ENCODE data around the gene SMIM12.

SMIM12 gene

DNA sequence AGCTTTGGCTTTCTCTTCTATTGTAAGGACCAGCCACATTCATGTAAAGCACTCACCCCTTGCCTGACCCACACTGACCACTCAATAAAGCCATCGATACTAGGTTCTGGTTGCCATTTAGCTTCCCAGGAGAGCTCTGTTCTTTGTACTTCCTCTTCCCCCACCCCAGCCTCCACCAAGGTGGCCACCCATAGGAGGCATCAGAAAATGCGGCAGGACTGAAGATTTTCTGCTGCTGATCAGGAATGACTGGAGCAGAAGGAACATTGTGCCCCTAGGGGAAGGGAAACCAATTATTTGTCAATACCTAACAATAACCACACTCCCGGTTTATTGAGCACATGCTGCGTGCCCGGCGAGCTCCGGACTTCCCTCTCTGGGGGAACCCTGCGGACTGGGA is 5.2 kb upstream of the SMIM12 start:
- TF ChIP-seq, protein P1, sequence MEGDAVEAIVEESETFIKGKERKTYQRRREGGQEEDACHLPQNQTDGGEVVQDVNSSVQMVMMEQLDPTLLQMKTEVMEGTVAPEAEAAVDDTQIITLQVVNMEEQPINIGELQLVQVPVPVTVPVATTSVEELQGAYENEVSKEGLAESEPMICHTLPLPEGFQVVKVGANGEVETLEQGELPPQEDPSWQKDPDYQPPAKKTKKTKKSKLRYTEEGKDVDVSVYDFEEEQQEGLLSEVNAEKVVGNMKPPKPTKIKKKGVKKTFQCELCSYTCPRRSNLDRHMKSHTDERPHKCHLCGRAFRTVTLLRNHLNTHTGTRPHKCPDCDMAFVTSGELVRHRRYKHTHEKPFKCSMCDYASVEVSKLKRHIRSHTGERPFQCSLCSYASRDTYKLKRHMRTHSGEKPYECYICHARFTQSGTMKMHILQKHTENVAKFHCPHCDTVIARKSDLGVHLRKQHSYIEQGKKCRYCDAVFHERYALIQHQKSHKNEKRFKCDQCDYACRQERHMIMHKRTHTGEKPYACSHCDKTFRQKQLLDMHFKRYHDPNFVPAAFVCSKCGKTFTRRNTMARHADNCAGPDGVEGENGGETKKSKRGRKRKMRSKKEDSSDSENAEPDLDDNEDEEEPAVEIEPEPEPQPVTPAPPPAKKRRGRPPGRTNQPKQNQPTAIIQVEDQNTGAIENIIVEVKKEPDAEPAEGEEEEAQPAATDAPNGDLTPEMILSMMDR (IDR thresholded peaks at IDR 0.05; ENCODE audit: low read depth, low read length) = no peak
- in situ Hi-C loops (cut with HindIII; ENCODE audit: low sequenced_read_pairs) = no loop called here
- DNase-seq (ENCODE audit: low read depth, low spot score) = no peak
- H3K4me3 ChIP-seq (ENCODE audit: low read depth, low read length) = no peak overlapping the region

DNA sequence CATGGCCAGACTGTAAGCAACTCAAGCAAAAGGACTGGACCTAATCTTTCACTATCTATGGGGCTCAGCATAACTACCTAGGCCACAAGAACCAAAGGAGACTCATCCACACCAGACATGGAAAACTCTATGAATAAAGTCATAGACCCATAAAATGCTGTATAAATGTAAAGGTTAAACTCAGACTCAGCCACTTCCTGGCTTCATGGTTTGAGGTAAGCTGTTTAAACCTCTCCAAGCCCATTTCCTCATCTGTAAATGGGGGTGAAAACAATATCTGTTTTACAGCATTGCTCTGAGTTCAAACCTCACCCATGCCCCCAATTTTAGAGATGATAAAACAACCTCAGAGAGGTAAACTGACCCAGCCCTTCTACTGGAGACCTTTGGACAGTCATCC is 4.0 kb upstream of the SMIM12 start:
- DNase-seq (ENCODE audit: low read depth, low spot score) = no peak
- no peak overlapping the region for H3K4me3 ChIP-seq (ENCODE audit: low read depth, low read length)
- TF ChIP-seq, protein P1 (IDR thresholded peaks at IDR 0.05; ENCODE audit: low read depth, low read length) = no peak

DNA sequence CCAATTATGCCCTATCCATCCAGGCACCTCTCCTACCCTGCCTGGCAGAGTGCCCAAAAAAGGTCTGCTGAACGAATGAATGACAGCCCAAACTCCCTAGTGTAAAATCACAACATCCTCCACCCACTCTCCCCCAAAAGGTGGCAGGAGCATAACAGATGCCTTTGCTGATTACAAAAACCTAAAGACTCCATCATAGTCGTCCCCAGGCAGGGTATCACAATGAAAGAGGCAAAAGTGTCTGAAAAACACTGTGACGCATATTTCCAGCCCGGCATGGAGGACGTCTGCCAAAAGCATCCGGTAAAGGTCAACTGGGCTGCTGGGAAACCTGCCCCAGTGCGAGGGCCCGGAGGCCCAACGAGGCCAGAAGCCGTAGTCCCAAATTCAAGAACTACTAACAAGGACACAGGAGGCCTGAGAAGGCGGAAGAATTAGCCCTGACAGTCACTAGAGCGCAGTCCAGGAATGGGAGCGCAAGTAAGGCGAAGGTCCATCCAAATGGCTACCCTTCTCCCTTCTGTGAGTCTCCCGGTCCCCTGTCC is 576 bp downstream of the SMIM12 start:
- DNase-seq (ENCODE audit: low read depth, low spot score) = peak; percentile 45
- TF ChIP-seq, protein P1 (IDR thresholded peaks at IDR 0.05; ENCODE audit: low read depth, low read length) = no peak
- H3K4me3 ChIP-seq (ENCODE audit: low read depth, low read length) = peak overlapping the region; percentile 76
- in situ Hi-C loops (cut with HindIII; ENCODE audit: low sequenced_read_pairs) = no loop called here

More for the DNA sequence above, 4.0 kb upstream of the SMIM12 start:
- in situ Hi-C loops (cut with HindIII; ENCODE audit: low sequenced_read_pairs) = no loop called here

DNA sequence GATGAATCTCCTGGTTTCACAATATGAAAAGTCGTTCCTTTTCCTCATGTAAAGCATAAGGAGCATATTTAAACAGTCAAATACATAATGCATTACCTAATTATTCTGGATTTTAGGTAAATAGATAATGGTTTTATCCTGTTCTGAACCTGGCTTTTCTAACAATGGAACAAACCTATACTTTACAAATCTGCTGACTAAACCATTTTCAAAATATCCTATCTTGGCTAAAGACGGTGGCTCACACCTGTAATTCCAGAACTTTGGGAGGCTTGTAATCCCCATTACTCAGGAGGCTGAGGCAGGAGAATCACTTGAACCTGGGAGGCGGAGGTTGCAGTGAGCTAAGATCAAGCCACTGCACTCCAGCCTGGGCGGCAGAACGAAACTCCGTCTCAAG is 2.9 kb downstream of the SMIM12 start:
- no peak overlapping the region for H3K4me3 ChIP-seq (ENCODE audit: low read depth, low read length)
- TF ChIP-seq, protein P1 (IDR thresholded peaks at IDR 0.05; ENCODE audit: low read depth, low read length) = no peak
- DNase-seq (ENCODE audit: low read depth, low spot score) = no peak
- in situ Hi-C loops (cut with HindIII; ENCODE audit: low sequenced_read_pairs) = no loop called here

DNA sequence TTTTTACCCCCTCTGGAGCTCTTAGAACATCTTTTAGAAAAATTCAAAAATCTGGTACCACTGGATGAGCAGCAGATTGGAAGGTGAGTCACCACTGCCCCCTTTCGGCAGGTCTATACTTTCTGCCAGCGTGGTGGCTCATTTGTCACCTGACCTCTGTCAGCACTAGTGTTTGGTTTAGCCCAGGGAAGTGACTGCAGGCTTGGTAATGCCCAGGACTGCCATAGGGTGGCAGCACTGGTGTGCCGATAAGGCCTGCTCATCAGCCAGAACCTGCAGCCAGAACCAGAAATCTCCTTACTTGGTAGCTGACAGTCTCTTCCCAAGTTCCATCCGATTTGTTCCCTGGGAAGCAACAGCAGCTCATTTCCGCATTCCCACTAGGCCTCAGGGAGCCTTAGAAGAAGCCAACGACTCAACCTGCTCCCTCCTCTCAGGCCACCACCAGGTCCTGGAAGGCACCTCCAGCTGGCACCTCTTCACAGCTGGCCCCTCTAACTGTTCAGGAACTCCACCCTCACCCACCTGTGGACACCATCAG is 6.8 kb downstream of the SMIM12 start:
- in situ Hi-C loops (cut with HindIII; ENCODE audit: low sequenced_read_pairs) = no loop called here
- DNase-seq (ENCODE audit: low read depth, low spot score) = peak; percentile 93
- TF ChIP-seq, protein P1 (IDR thresholded peaks at IDR 0.05; ENCODE audit: low read depth, low read length) = peak; percentile 97
- no peak overlapping the region for H3K4me3 ChIP-seq (ENCODE audit: low read depth, low read length)

DNA sequence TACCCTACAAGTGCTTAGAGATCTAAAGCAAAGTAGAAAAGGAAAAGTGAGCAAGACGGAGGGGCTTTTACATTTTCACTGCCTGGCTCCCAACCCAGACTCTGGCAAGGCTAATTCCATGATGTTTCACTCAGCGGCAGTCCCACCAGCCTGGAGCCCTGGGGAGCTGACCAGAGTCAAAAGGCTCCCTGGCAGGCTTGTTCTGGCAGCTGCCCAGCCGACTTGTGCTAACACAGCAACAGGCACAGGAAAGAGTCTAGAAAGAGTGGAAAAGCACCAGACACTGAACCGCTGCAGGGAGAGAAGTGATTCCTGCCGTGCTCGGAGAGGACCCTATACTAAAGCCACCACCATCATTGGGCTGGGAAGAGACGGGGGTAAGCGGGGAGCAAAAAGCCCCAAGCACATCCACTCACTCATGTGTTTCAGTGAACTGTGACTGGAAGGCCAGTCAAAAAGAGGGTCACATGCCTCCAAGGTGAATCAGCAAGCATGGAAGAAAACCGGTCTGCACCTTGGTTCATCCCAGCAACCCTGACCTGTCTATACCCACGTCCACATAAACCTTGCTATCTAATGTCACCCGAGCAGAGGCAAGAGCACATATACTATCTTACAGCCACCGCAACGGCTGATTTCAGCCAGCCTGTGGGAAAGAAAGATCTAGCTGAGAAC is 8.0 kb downstream of the SMIM12 start:
- in situ Hi-C loops (cut with HindIII; ENCODE audit: low sequenced_read_pairs) = no loop called here
- TF ChIP-seq, protein P1 (IDR thresholded peaks at IDR 0.05; ENCODE audit: low read depth, low read length) = no peak

More for the DNA sequence above, 8.0 kb downstream of the SMIM12 start:
- no peak overlapping the region for H3K4me3 ChIP-seq (ENCODE audit: low read depth, low read length)
- DNase-seq (ENCODE audit: low read depth, low spot score) = peak; percentile 25

All from astrocyte of the spinal cord (primary cell).